Thoracic aorta (tissue), 2 donors: ENCODE data around the gene PITRM1. TPM values are rescaled to one million over a fixed set of nuclear protein-coding genes. Genes with fewer than 3 reads are reported as not detected.
"Not testable (repeated sequence)": the region's sequence is repeated elsewhere in the genome, so short reads cannot be mapped to it uniquely, and the experiment has no call there.

ENCODE experiments used
- ATAC-seq: fragments of 150-250 bp; one replicate; pipeline ENCODE4 v1.8.0; 2017; ENCODE audit warnings: low read depth; ENCODE audit not compliant: insufficient number of reproducible peaks, low FRiP score
- DNase-seq: peaks from one replicate; pipeline ENCODE4 v3.0.0-alpha.2; 2020; ENCODE audit warnings: low spot score
- H3K27ac ChIP-seq, 2 donors: fragments of 200-600 bp; sonication (generic); 1 replicate in 1 of 2; 2 replicates in 1 of 2; pipeline ENCODE4 v1.5.1; 2016; ENCODE audit warnings: mild to moderate bottlenecking in 2 of 2, moderate library complexity in 2 of 2
- H3K27me3 ChIP-seq: fragments of 200-600 bp; sonication (generic); replicated peaks from 2 replicates; pipeline ENCODE4 v1.6.0; 2016; ENCODE audit warnings: mild to moderate bottlenecking; ENCODE audit not compliant: insufficient read depth
- H3K36me3 ChIP-seq: fragments of 200-600 bp; sonication (generic); one replicate; pipeline ENCODE4 v1.5.1; 2016
- H3K4me1 ChIP-seq, 2 donors: fragments of 200-600 bp; sonication (generic); 1 replicate in 1 of 2; 2 replicates in 1 of 2; pipeline versions ENCODE4 v1.5.1 to v1.6.0; 2016; ENCODE audit warnings: low read depth in 2 of 2, mild to moderate bottlenecking in 1 of 2; ENCODE audit not compliant: control insufficient read depth in 1 of 2
- H3K4me3 ChIP-seq: fragments of 200-600 bp; sonication (generic); 2 replicates; pipeline ENCODE4 v1.5.1; 2016; ENCODE audit warnings: mild to moderate bottlenecking
- H3K9me3 ChIP-seq: fragments of 200-600 bp; sonication (generic); 2 replicates; pipeline ENCODE4 v1.5.1; 2016
- total RNA-seq, 2 donors: library from RNA; depleted of rRNA; stranded (reverse); fragments of >200 nt; gene quantifications; one replicate each; pipeline versions ENCODE4 v1.1.0 to v1.2.3, GENCODE V29; 2016
- TF ChIP-seq, protein P1 (sequence below): fragments of 200-600 bp; sonication (generic); IDR thresholded peaks from one replicate; pipeline ENCODE4 v1.5.1; 2019; ENCODE audit warnings: antibody characterized with exemption

Gene PITRM1
- total RNA-seq, 2 donors from 2014 or later, result 104 to 125 TPM

DNA sequence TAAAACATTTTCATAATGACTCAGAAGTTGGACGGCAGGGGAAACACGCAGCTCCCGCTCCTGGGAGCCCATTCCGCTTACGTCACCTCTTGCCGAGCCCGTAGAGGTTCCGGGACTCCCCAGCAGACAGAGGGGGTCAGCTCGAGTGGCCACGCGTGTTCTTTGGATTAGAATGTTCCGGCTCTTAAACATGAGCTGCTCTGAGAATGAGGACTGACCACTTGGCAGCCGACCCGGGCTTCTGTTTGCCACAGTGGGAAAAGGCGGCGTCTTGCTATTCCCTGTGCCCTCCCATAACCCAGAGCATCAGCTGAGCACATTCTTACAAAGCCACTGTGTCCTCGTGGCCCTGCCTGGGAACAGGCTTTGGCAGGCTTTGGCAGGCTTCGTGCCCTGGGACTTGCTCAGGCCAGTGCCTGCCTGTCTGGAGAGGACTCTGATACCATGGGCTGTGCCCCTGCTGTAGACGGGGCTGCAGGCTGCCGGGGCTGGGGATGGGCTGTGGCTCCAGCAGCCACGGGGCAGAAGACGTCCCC, 65.1 kb downstream of the PITRM1 start:
- Histone ChIP-seq H3K9me3 (no peaks in the 10 kb centered on the region), H3K27me3 (no peaks in the 10 kb centered on the region), H3K36me3 (peaks cover 19% of the 10 kb centered on the region), H3K27ac (peak overlapping the region; percentile 85 to 90), H3K4me1 (peaks cover 30 to 50% of the 10 kb centered on the region in 2 donors), H3K4me3 (peak overlapping the region; percentile 44)
- DNase-seq (peak; percentile 86), ATAC-seq (peak; percentile 77)
- TF ChIP-seq, protein P1, sequence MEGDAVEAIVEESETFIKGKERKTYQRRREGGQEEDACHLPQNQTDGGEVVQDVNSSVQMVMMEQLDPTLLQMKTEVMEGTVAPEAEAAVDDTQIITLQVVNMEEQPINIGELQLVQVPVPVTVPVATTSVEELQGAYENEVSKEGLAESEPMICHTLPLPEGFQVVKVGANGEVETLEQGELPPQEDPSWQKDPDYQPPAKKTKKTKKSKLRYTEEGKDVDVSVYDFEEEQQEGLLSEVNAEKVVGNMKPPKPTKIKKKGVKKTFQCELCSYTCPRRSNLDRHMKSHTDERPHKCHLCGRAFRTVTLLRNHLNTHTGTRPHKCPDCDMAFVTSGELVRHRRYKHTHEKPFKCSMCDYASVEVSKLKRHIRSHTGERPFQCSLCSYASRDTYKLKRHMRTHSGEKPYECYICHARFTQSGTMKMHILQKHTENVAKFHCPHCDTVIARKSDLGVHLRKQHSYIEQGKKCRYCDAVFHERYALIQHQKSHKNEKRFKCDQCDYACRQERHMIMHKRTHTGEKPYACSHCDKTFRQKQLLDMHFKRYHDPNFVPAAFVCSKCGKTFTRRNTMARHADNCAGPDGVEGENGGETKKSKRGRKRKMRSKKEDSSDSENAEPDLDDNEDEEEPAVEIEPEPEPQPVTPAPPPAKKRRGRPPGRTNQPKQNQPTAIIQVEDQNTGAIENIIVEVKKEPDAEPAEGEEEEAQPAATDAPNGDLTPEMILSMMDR, result no peak

DNA sequence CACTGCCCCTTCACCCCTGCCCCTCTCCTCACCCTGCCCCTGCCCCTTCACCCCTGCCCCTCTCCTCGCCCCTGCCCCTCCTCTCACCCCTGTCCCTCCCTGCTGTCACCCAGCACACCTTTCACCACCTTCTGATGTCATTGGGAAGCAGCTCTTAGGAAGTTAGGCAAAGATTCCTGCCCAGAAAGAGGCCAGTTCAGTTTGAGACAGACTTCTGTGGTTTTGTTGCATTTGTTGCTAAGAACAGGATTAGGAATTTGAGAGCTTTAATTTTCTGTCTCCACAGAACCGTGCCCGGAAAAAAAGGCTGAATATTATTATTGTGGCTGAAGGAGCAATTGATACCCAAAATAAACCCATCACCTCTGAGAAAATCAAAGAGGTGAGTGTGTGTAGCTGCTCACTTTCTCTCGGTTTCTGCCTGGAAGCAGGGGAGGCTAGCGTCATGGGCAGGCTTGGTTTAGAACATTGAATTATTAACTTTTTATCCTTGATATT, 65.6 kb downstream of the PITRM1 start:
- Histone ChIP-seq H3K9me3 (no peaks in the 10 kb centered on the region), H3K27me3 (no peaks in the 10 kb centered on the region), H3K4me3 (peak overlapping the region; percentile 44), H3K4me1 (peaks cover 30 to 50% of the 10 kb centered on the region in 2 donors), H3K27ac (peak overlapping the region; percentile 85 to 90), H3K36me3 (peaks cover 15% of the 10 kb centered on the region)
- no peak for DNase-seq
- no peak for ATAC-seq
- TF ChIP-seq, protein P1, result no peak

DNA sequence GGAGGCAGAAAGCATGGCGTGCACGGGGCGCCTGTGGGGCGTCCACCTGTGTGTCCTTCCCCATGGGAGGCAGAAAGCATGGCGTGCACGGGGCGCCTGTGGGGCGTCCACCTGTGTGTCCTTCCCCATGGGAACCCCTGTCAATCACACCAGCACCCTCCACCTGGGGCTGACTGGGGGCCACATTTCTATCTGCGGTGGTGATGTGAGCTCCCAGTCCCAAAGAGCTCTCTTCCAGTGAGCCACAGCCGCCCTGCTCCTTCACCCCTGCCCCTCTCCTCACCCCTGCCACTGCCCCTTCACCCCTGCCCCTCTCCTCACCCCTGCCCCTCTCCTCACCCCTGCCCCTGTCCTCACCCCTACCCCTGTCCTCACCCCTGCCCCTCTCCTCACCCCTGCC, 66.3 kb downstream of the PITRM1 start:
- not testable (repeated sequence) for ATAC-seq, H3K9me3 ChIP-seq, H3K27me3 ChIP-seq, H3K4me3 ChIP-seq, H3K27ac ChIP-seq, DNase-seq
- Histone ChIP-seq H3K36me3 (peaks cover 15% of the 10 kb centered on the region), H3K4me1 (peaks cover 30 to 50% of the 10 kb centered on the region in 2 donors)

DNA sequence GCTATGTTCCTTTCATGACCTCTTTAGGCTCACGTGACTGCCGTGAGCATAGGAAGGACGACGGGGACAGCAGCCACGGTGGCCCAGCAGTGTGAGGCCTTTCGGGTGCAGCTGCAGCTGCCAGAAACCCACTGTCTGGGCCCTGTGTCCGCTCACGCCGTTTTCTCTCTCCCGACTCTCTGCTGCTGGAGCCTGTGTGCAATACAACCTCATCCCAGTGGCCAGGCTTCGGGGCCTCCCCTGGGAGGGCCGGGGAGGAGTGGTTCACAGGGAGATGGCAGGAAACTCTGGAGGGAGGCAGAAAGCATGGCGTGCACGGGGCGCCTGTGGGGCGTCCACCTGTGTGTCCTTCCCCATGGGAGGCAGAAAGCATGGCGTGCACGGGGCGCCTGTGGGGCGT, 66.7 kb downstream of the PITRM1 start:
- peaks cover 30 to 50% of the 10 kb centered on the region in 2 donors for H3K4me1 ChIP-seq
- no peak for ATAC-seq
- H3K36me3 ChIP-seq, result peaks cover 15% of the 10 kb centered on the region
- no peak for DNase-seq
- H3K27ac ChIP-seq, result peak overlapping the region in 1 of 2 donors; percentile 91
- H3K27me3 ChIP-seq, result no peaks in the 10 kb centered on the region
- TF ChIP-seq, protein P1, result no peak
- H3K9me3 ChIP-seq, result no peaks in the 10 kb centered on the region
- H3K4me3 ChIP-seq, result no peak overlapping the region

DNA sequence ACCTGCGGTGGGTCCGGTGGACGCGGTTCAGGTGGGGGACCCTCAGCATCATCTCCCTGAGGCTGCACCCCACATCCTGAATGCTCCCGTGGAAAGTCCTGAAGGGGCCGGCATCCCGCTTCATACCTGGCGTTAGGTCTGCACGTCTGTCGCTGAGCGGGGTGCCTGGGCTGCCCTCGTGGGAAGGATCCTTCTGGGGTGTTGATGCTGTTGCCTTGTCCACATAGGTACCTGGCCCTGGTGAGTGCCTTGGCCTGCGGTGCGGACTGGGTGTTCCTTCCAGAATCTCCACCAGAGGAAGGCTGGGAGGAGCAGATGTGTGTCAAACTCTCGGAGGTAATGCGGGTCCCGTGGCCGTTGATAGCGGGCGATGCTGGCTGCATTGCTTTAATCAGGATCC, 67.4 kb downstream of the PITRM1 start:
- peaks cover 15% of the 10 kb centered on the region for H3K36me3 ChIP-seq
- TF ChIP-seq, protein P1, result no peak
- peak overlapping the region; percentile 36 for H3K4me3 ChIP-seq
- peaks cover 30 to 50% of the 10 kb centered on the region in 2 donors for H3K4me1 ChIP-seq
- peak overlapping the region; percentile 56 to 91 for H3K27ac ChIP-seq
- no peaks in the 10 kb centered on the region for H3K27me3 ChIP-seq
- no peak for ATAC-seq
- no peak for DNase-seq
- no peaks in the 10 kb centered on the region for H3K9me3 ChIP-seq
